ENCODE data around the gene ASB17. TPM values are rescaled to one million over a fixed set of nuclear protein-coding genes. Genes with fewer than 3 reads are reported as not detected.

ASB17 gene, protein sequence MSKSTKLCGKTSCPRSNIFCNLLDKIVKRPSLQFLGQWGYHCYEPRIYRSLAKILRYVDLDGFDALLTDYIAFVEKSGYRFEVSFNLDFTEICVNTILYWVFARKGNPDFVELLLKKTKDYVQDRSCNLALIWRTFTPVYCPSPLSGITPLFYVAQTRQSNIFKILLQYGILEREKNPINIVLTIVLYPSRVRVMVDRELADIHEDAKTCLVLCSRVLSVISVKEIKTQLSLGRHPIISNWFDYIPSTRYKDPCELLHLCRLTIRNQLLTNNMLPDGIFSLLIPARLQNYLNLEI
- total RNA-seq: not detected in 2 replicates

DNA sequence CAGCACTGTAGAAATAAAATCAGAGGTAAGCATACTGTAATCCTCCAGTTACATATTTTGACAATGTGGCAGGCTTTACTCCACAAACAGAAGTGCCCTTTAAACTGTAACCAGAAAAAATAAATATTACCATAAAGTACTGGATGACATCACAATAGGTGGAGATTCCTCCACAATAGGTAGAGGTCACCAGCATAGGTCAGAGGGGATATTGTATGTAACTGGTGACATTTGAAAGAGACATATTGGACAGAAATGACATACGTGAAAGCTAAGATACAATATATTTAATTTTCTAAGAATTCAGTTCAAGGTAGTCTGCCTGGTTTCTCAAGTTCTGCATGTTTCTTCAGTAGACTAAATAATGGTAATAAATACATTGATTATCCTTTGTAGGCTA lies at the start of gene ASB17:
Gene ASB17, minus strand, starts transcription at position 101 of the 400 bp plus-strand sequence. CDS start 113 bp downstream, outside the sequence.

Other genes starting within 250 kb of the ASB17 start
- gene ACADM, start 207.7 kb downstream of the ASB17 start, total RNA-seq: 21.4 and 30.1 TPM in 2 replicates
- gene RABGGTB, start 146.1 kb downstream of the ASB17 start, total RNA-seq: 49.8 and 58.4 TPM in 2 replicates
- 0.05 and 0.13 TPM in 2 replicates for gene MSH4, start 135.5 kb downstream of the ASB17 start, total RNA-seq
- gene ST6GALNAC3, start 142.3 kb upstream of the ASB17 start, total RNA-seq: 28.4 and 42.7 TPM in 2 replicates